ENCODE measurements around the gene KDM2A.

GRCh38 chr11:67292671-67293070 is 173.6 kb downstream of the KDM2A start:
- no peak for TF ChIP-seq CTCF (conservative IDR thresholded peaks at IDR 0.05; ENCODE audit: low read length)
- TF ChIP-seq EZH2phosphoT487 (IDR thresholded peaks at IDR 0.05; ENCODE audit: borderline replicate concordance) = no peak
